KOPT-K1 (cell line): ENCODE data around the gene TSSK2.
"Not testable (repeated sequence)": the region's sequence is repeated elsewhere in the genome, so short reads cannot be mapped to it uniquely, and the experiment has no call there.

Experiments used
- H3K27ac ChIP-seq: fragments of 200-600 bp; sonication (generic); 2 replicates; pipeline ENCODE4 v1.5.1; 2016; ENCODE audit warnings: antibody characterized with exemption, mild to moderate bottlenecking, low read depth, low read length; ENCODE audit not compliant: poor library complexity, severe bottlenecking
- H3K36me3 ChIP-seq: fragments of 200-600 bp; sonication (generic); 2 replicates; pipeline ENCODE4 v1.5.1; 2017; ENCODE audit warnings: antibody characterized with exemption, mild to moderate bottlenecking, low read length, moderate library complexity; ENCODE audit not compliant: insufficient read depth
- H3K9me3 ChIP-seq: fragments of 200-600 bp; sonication (generic); 2 replicates; pipeline ENCODE4 v1.5.1; 2017; ENCODE audit warnings: antibody characterized with exemption, low read length, mild to moderate bottlenecking; ENCODE audit not compliant: insufficient read depth, poor library complexity, severe bottlenecking

TSSK2 gene

DNA sequence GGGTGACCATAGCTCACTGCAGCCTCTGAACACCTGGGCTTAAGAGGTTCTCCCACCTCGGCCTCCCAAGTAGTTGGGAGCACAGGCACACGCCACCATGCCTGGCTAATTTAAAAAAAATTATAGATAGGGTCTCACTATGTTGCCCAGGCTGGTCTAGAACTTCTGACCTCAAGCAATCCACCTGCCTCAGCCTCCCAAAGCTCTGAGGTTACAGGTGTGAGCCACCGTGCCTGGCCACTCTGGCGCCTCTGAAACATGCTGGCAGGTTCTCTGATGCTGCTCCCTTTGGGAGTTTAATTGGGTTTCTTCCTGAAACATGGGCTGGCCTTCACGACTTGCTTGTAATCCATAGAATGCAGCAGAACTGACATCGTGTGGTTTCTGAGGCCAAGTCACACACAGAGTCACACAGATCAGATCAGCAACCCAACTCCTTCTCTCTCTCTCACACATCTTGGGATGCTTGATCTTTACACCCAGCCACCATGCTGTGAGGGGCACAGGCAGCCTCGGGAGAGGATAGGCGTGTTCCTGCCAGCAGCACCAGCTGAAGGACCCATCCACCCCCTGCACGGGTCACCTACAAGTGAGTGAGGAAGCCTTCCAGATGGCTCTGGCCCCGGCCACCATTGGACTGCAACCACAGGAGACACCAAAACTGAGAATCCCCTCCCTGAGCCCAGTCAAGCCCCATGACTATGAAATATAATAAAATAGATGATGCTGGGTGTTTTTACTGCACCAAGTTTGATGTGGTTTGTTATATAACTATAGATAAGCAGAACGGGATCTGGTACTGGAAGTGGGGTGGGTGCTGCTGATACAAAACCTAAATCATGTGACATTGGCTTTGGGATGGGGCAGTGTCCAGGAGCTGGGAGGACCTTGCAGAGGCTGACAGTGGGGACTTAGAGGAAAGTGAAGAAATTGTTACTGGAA, 22.1 kb downstream of the TSSK2 start:
- Histone ChIP-seq H3K27ac (no peak overlapping the region), H3K9me3 (no peaks in the 10 kb centered on the region), H3K36me3 (no peaks in the 10 kb centered on the region)

DNA sequence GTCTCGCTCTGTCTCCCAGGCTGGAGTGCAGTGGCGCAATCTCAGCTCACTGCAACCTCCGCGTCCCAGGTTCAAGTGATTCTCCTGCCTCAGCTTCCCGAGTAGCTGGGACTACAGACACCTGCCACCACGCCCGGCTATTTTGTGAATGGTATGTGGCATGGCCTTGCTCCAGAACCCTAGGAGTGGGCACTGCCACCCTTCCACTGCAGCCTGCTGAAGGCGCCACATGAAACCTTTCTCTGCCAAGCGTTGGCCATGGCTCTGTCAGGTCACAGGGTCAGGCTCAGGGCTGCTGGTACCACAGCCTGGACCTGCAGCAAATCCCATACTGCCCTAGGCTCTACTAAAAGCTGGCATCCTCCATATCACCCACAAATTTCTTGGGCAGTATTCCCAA, 25.0 kb downstream of the TSSK2 start:
- H3K27ac ChIP-seq, H3K9me3 ChIP-seq, H3K36me3 ChIP-seq: not testable (repeated sequence)

DNA sequence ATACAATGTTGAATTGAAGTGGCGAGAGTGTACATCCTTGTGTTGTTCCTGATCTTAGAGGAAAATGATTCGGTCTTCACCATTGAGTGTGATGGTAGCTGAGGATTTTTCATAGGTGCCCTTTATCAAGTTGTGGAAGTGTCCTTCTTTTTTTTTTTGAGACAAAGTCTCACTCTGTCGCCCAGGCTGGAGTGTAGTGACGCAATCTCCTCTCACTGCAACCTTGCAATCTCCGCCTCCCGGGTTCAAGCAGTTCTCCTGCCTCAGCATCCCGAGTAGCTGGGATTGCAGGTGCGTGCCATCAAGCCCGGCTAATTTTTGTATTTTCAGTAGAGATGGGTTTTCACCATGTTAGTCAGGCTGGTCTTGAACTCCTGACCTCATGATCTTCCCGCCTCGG, 27.5 kb downstream of the TSSK2 start:
- not testable (repeated sequence) for H3K9me3 ChIP-seq, H3K27ac ChIP-seq, H3K36me3 ChIP-seq

DNA sequence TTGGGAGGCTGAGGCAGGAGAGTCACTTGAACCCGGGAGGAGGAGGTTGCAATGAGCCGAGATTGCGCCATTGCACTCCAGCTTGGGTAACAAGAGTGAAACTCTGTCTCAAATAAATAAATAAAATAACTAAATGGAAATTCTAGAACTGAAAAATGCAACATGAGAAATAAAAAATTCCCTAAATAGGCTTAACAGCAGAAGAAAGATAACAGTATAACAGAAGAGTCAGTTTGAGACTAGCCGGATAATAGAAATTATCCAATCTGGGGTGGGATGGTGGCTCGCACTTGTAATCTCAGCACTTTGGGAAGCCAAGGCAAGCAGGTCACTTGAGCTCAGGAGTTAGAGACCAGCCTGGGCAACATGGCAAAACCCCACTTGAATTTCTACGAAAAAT, 33.3 kb downstream of the TSSK2 start:
- H3K9me3 ChIP-seq, result peaks cover 6% of the 10 kb centered on the region
- H3K27ac ChIP-seq, result no peak overlapping the region

DNA sequence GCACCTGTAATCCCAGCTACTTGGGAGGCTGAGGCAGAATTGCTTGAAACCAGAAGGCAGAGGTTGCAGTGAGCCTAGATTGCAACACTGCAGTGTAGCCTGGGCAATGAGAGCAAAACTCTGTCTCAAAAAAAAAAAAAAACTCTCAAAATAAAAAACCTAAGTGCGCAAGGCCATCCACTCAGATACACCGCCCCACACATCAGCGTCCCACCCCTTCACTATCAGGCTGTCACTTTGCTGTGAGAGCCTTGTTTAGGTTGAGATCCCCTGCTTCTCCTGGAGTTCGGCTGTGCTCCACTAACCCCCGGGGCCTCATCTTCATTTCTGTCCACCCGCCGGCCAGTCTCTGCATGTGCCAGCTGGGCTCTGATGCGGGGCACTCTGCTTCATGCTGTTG, 35.3 kb downstream of the TSSK2 start:
- Histone ChIP-seq H3K36me3 (no peaks in the 10 kb centered on the region), H3K9me3 (peaks cover 6% of the 10 kb centered on the region), H3K27ac (no peak overlapping the region)

More for the DNA sequence above, 33.3 kb downstream of the TSSK2 start:
- no peaks in the 10 kb centered on the region for H3K36me3 ChIP-seq

DNA sequence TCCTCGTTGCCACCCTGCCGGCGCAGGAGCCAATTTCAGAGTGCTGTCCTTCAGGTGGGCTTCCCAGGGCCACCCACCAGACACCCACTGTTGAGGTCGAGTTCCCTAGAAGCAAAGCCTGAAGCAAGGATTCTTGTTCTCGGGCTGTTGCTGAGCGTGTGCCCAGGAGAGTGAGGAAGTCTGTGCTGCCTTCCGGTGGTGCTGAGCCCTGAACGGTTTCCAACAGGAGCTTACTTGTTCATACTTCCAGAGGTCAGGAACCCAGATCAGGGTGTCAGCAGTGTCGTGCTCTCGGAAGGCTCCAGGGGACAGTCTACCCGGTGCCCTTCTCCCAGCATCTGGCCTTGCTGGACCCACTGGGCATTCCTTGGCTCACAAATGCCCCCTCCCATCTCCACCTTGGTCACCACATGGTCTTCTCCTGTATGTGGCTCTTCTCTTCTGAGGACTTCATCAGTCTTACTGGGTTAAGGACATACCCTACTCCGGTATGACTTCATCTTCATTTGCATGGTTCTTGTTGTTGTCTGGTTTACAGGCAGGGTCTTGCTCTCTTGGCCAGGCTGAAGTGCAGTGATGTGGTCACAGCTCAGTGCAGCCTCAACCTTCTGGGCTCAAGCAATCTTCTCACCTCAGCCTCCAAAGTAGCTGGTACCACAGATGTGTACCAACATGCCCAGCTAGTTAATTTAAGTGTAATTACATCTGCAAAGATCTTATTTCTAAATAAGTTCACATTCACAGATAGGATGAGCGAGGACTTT, 36.2 kb downstream of the TSSK2 start:
- Histone ChIP-seq H3K27ac (no peak overlapping the region), H3K36me3 (no peaks in the 10 kb centered on the region), H3K9me3 (peaks cover 6% of the 10 kb centered on the region)

DNA sequence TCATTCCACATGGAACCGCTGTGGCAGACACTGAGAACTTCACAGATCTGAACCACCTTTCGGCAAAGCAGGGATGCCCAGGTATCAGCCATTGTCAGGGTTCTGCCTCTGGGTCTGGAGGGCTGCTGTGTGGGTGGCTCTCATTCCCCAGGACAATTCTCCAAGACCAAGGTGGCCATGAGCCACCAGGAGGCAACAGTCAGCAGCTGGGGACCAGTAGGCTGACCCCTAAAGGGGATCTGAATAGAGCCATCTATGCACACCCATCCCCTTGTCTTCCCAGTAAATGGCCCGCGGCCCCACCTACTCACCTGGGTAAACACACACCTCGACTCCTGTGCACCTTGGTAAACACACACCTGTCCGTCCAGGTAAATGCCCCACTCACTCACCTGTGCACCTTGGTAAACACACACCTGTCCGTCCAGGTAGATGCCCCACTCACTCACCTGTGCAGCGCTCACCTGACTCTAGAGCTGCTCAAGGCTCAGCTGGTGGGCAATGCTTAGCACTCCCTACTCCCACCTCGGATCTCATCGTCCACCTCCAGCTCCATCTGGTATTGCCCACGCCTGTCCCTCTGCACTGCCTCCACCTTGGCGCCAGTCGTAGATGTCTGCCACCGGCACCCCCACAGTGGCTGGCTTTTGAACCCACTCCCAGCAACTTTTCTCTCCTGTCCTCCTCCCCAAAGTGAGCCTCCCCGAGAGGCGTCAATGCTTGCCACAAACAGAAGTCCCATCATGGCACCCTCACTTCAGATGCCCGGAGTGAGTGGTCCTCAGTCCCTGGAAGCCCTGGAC, 37.2 kb downstream of the TSSK2 start:
- no peaks in the 10 kb centered on the region; the same call in 1 of the 2 replicates for H3K36me3 ChIP-seq
- peaks cover 6% of the 10 kb centered on the region for H3K9me3 ChIP-seq
- no peak overlapping the region for H3K27ac ChIP-seq

DNA sequence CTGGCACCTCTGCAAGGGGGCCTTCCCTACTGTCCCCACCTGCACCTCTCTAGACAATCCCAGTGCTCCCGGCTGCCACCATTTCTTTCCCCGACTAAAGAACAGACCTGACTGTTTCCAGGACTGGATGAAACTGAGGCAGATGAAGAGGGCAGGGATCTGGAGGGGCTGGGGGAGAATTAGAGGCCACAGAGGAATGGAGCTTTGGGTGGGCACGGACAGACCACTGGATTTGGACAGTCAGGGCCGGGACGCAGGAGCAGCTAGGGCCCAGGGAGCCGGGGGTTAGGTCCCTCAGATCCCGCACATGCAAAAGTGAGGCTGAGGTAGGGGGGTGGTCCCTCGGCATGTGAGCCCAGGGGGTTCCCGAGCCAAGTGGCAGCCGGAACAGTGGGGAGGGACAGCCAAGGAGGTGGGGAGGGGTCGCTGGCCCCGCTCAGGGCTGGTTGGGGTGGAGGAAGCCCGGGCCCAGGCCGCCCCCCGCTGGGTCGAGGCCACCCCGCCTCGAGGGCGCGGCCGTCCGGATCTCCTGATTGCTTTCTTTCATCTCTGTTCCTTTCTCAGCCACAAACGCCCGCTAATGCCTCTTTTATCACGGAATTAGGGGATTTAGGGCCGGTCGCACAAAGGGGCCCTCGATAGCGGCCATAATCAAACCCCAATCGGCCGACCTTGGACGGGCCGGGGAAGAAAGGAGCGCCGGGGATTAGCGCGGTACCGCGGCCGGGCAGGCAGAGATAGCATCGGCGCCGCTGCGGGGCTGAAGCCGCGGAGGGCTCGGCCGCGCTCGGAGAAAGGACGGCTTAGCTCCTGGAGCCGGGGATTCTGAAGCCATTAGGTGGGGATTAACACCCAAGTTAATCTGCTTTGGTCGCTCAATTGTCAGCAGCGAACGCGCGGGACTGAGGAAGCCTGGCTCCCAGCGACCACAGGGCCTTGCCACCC, 38.2 kb downstream of the TSSK2 start:
- peaks cover 10% of the 10 kb centered on the region; the same call in 1 of the 2 replicates for H3K36me3 ChIP-seq
- no peak overlapping the region for H3K27ac ChIP-seq
- peaks cover 4% of the 10 kb centered on the region for H3K9me3 ChIP-seq

DNA sequence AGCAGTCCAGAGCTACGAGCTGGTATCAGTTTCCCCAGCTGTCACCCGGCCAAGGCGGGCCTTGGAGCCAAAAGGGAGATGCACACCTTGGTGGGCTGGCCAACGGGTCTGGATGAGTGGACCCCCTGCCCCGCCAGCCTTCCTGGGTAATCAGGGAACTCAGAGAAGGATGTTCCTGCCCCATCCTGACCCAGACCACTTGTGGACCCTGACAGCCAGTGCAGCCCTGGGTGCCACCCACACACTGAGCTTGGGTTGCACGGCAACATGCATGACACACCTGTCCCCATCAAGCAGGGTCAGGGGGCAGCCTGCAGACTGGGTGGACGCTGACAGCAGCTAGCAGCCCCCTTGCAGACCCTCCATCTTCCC, 38.8 kb downstream of the TSSK2 start:
- Histone ChIP-seq H3K9me3 (no peaks in the 10 kb centered on the region), H3K36me3 (peaks cover 16% of the 10 kb centered on the region; the same call in 1 of the 2 replicates), H3K27ac (no peak overlapping the region)

DNA sequence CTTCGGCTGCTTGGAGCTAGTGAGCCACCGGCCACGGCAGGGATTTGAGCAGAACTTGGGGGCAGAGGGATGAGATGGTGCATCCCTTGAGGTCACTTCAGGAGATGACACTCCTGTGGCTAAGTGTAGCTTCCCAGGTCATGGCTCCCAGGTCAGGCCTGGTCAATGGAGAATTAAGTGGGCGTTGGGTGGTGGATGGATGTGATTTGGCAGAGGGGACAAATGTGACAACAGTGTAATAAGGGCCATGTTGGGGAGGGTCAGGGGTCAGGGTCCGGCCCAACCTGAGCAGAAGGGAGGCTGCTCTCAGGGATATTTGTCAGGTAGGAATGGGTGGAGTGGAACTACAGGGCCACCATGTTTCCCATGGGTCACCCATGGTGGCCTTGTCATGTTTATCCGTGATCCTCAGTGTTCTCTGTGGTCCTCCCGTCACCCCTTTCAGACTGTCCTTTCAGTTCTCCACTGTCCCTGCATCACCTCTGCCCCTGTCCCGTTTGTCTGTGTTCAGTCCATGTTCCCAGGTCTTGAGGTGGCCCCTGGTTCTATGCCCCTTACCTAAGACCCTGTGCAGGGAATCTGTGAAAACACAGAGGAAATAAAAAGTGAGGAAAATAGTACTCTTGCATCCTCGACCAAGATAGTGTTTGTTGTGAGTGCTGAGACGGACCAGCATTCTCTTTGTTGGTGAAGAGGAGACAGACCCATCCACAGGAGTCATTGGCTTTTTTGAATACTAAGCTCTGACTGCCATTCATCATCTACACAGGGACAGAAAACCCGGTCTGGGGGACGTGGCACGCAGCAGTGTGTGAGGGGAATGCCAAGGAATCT, 41.3 kb downstream of the TSSK2 start:
- Histone ChIP-seq H3K9me3 (no peaks in the 10 kb centered on the region), H3K36me3 (peaks cover 30% of the 10 kb centered on the region; the same call in 1 of the 2 replicates), H3K27ac (peak overlapping the region; percentile 74)

DNA sequence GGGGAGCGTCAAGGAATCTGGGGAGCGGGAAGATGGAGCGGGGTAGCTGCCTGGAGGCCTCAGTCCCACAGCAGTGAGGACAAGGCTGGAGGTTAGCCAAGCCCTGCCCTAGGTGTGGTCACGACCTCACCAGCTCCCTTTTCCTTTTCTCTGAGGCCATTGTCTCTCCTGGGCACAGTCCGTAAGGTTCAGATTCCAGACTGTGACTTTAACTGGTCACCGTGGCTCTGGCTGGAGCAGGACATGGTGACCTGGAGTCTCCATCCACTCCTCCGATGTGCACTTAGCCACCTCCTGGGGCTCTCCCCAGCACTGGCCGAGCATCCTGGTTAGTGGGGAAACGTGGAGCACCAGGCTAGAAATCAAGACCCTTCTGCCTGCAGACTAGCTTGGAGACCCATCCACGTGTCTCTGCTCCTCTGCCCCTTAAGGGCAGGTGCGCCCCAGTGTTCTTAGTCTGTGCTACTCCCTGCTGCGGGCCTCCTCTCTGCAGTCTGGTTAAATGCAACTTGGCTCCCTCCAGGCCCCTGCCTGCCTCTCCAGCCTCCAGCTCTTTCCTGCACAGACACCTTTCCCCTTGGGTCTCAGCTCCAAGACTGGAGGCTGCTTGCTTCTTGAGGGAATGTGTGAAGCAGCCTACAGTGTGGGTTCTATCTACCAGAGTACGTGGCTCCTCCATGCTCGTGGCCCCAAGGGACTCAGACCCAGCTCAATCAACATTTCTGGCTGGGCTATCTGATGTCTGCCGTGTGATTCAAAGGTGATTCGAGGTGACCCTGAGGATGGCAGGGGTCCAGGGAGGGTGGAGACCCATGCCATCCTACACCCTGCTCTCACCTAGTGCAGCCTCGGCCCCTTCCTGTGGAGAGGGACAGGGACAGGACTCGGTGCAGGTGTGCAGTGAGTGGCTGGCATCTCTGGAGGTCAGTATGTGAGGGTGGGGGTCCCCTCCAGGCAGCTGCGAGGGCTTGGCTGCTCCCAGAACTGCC, 42.2 kb downstream of the TSSK2 start:
- no peaks in the 10 kb centered on the region for H3K9me3 ChIP-seq
- no peak overlapping the region for H3K27ac ChIP-seq
- peaks cover 30% of the 10 kb centered on the region; the same call in 1 of the 2 replicates for H3K36me3 ChIP-seq

DNA sequence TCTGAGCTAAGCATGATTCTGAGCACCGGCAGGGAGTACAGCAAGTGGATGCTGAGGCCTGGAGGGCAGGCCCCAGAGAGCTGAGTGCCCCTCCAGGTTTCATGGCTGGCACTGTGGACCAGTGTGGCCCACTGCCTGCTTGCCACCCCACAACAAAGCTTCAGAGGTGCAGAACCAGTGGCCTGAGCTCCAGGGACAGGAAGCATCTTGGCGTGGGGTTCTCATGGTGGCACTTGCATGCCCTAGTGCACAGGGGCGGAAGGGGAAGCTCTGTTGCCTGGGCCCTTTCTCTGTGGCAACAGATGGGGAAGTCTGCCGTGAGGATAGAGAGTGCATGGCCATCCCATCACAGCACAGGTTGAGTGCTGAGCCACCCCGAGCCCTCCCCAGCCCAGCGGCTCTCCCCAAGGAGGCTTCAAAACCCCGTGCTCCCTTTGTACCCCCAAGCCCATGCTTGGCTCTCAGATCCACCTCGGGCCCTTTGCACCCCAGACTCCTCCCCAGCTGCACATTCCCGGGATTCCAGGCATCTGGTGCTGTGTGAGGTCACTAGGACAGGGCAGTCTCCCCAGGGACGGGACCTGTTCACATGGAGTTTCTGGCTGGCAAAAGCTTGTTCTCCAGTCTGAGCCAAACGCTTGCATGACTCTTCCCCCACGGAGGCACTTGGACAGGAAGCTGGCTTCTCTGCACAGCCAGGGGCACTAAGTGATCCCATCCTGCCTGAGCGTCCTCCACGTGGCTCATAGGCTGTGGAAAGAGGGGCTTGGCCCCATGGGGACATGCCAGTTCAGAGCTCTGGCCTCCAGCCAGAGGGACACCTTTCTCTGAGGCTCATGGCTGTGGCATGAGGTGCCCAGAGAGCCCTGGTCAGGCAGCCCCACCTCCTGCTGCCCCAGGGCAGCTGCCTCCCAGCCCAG, 43.3 kb downstream of the TSSK2 start:
- Histone ChIP-seq H3K36me3 (peaks cover 30% of the 10 kb centered on the region; the same call in 1 of the 2 replicates), H3K9me3 (no peaks in the 10 kb centered on the region), H3K27ac (no peak overlapping the region)
